WTC11 (cell line): ENCODE measurements around the gene TSPAN5. TPM values are rescaled to one million over a fixed set of nuclear protein-coding genes. Genes with fewer than 3 reads are reported as not detected.

ENCODE experiments used
- ATAC-seq: fragments of 200-7000 bp; cut with Tn5 transposase; 2 replicates; pipeline ENCODE4 v1.10.0; 2021; ENCODE audit warnings: mild to moderate bottlenecking, moderate library complexity
- CTCF ChIA-PET: fragments of 300-600 bp; sonication (Branson Sonifier 250); formaldehyde crosslinking; loops from one replicate; lab custom pipeline; 2021; ENCODE audit warnings: antibody characterized with exemption; lab: Charles Lee
- POLR2A ChIA-PET: fragments of 350-600 bp; sonication (Branson Sonifier 250); formaldehyde crosslinking; loops from one replicate; lab custom pipeline; 2021; ENCODE audit warnings: antibody characterized with exemption; lab: Charles Lee
- DNase-seq: peaks from one replicate; pipeline ENCODE4 v3.0.0; 2021; ENCODE audit warnings: low spot score
- H3K27ac Mint-ChIP-seq: 2 replicates; pipeline ENCODE4 v1.8.0; 2021; ENCODE audit warnings: mixed read lengths
- H3K27me3 Mint-ChIP-seq: 2 replicates; pipeline ENCODE4 v1.8.0; 2021; ENCODE audit warnings: low read depth, mild to moderate bottlenecking, moderate library complexity, mixed read lengths
- H3K36me3 Mint-ChIP-seq: 2 replicates; pipeline ENCODE4 v1.8.0; 2021; ENCODE audit warnings: mixed read lengths
- H3K4me1 Mint-ChIP-seq: 2 replicates; pipeline ENCODE4 v1.8.0; 2022; ENCODE audit warnings: mixed read lengths
- H3K4me3 Mint-ChIP-seq: 2 replicates; pipeline ENCODE4 v1.8.0; 2021; ENCODE audit warnings: mild to moderate bottlenecking, moderate library complexity, mixed read lengths
- H3K9me3 Mint-ChIP-seq: 2 replicates; pipeline ENCODE4 v1.8.0; 2021; ENCODE audit warnings: mixed read lengths
- ARID4B ChIP-seq: sonication (generic); formaldehyde crosslinking; IDR thresholded peaks from 2 replicates; pipeline ENCODE4 v1.8.0; 2023; ENCODE audit warnings: missing genetic modification reagents, mild to moderate bottlenecking, borderline replicate concordance
- ATF1 ChIP-seq: sonication (generic); formaldehyde crosslinking; IDR thresholded peaks from 2 replicates; pipeline ENCODE4 v1.8.1; 2023; ENCODE audit warnings: mild to moderate bottlenecking, moderate library complexity, missing genetic modification reagents
- ATF6 ChIP-seq: sonication (generic); formaldehyde crosslinking; IDR thresholded peaks from 2 replicates; pipeline ENCODE4 v1.8.1; 2023; ENCODE audit warnings: mild to moderate bottlenecking, missing genetic modification reagents
- ERG ChIP-seq: fragments of 250-450 bp; sonication (Bioruptor Pico); IDR thresholded peaks from 2 replicates; pipeline ENCODE4 v1.8.0; 2021; ENCODE audit warnings: mild to moderate bottlenecking
- MLX ChIP-seq: sonication (generic); formaldehyde crosslinking; IDR thresholded peaks from 2 replicates; pipeline ENCODE4 v1.8.1; 2023; ENCODE audit warnings: mild to moderate bottlenecking, missing genetic modification reagents, moderate library complexity
- NR1H2 ChIP-seq: sonication (generic); formaldehyde crosslinking; IDR thresholded peaks from 2 replicates; pipeline ENCODE4 v1.9.0; 2021; ENCODE audit warnings: mild to moderate bottlenecking, moderate library complexity, missing genetic modification reagents
- NR3C1 ChIP-seq: sonication (generic); formaldehyde crosslinking; conservative IDR thresholded peaks from 2 replicates; pipeline ENCODE4 v1.8.1; 2023; ENCODE audit warnings: low read depth, mild to moderate bottlenecking, missing genetic modification reagents
- OVOL2 ChIP-seq: fragments of 250-450 bp; sonication (Bioruptor Pico); IDR thresholded peaks from 2 replicates; pipeline ENCODE4 v1.9.0; 2021; ENCODE audit warnings: mild to moderate bottlenecking, borderline replicate concordance
- SMAD3 ChIP-seq: sonication (generic); formaldehyde crosslinking; IDR thresholded peaks from 2 replicates; pipeline ENCODE4 v1.8.0; 2022; ENCODE audit warnings: missing genetic modification reagents, mild to moderate bottlenecking, borderline replicate concordance
- SMAD4 ChIP-seq: sonication (generic); formaldehyde crosslinking; IDR thresholded peaks from 2 replicates; pipeline ENCODE4 v1.8.0; 2022; ENCODE audit warnings: mild to moderate bottlenecking, missing genetic modification reagents
- TCF7 ChIP-seq: sonication (generic); formaldehyde crosslinking; IDR thresholded peaks from 2 replicates; pipeline ENCODE4 v1.8.0; 2022; ENCODE audit warnings: mild to moderate bottlenecking, low read depth, missing genetic modification reagents, moderate library complexity
- TEAD4 ChIP-seq: sonication (generic); formaldehyde crosslinking; IDR thresholded peaks from 2 replicates; pipeline ENCODE4 v1.8.0; 2022; ENCODE audit warnings: mild to moderate bottlenecking, missing genetic modification reagents
- TP53 ChIP-seq: sonication (generic); formaldehyde crosslinking; IDR thresholded peaks from 2 replicates; pipeline ENCODE4 v1.8.1; 2023; ENCODE audit warnings: mild to moderate bottlenecking, missing genetic modification reagents
- USF2 ChIP-seq: sonication (generic); formaldehyde crosslinking; IDR thresholded peaks from 2 replicates; pipeline ENCODE4 v1.8.1; 2023; ENCODE audit warnings: mild to moderate bottlenecking, missing genetic modification reagents, moderate library complexity
- ZMAT4 ChIP-seq: fragments of 250-450 bp; sonication (Bioruptor Pico); IDR thresholded peaks from 2 replicates; pipeline ENCODE4 v1.9.0; 2021; ENCODE audit warnings: mild to moderate bottlenecking
- ZNF121 ChIP-seq: sonication (generic); formaldehyde crosslinking; IDR thresholded peaks from 2 replicates; pipeline ENCODE4 v1.8.0; 2023; ENCODE audit warnings: missing genetic modification reagents
- ZNF396 ChIP-seq: fragments of 250-450 bp; sonication (Bioruptor Pico); IDR thresholded peaks from 2 replicates; pipeline ENCODE4 v1.8.0; 2021; ENCODE audit warnings: mild to moderate bottlenecking, moderate library complexity, borderline replicate concordance
- total RNA-seq: library from RNA; stranded (reverse); gene quantifications from 3 replicates; pipeline ENCODE4 v1.2.3, GENCODE V29; 2021

TSPAN5 gene
- total RNA-seq, 1 experiment from 2014 or later: 22.7 TPM

GRCh38 chr4:98502031-98502430, 156.4 kb downstream of the TSPAN5 start:
- Mint-ChIP-seq H3K4me1 (peaks cover 25% of the 10 kb centered on the region), H3K36me3 (peaks cover 4% of the 10 kb centered on the region), H3K27ac (no peak overlapping the region), H3K27me3 (no peaks in the 10 kb centered on the region), H3K4me3 (no peak overlapping the region), H3K9me3 (no peaks in the 10 kb centered on the region)
- POLR2A ChIA-PET: no interaction called here
- no peak for TF ChIP-seq ZMAT4
- TF ChIP-seq SMAD4 (CRISPR knock-in tag): no peak
- TF ChIP-seq ATF6 (CRISPR knock-in tag): no peak
- TF ChIP-seq ARID4B (CRISPR knock-in tag): no peak
- TF ChIP-seq NR3C1 (CRISPR knock-in tag): no peak
- TF ChIP-seq TEAD4: no peak
- TF ChIP-seq USF2 (CRISPR knock-in tag): no peak
- TF ChIP-seq ZNF396: no peak
- TF ChIP-seq OVOL2: no peak
- TF ChIP-seq ZNF121: no peak
- no peak for TF ChIP-seq TP53
- no peak for ATAC-seq
- CTCF ChIA-PET: no interaction called here
- no peak for DNase-seq

- Mint-ChIP-seq H3K36me3 (peaks cover 4% of the 10 kb centered on the region), H3K27ac (no peak overlapping the region), H3K4me1 (peaks cover 18% of the 10 kb centered on the region), H3K27me3 (no peaks in the 10 kb centered on the region), H3K9me3 (no peaks in the 10 kb centered on the region), H3K4me3 (no peak overlapping the region)
- CTCF ChIA-PET: no interaction called here
- DNase-seq (no peak), ATAC-seq (no peak)
- TF ChIP-seq TCF7 (CRISPR knock-in tag) (no peak), MLX (CRISPR knock-in tag) (no peak), ERG (no peak), ATF1 (CRISPR knock-in tag) (no peak), SMAD3 (no peak), NR1H2 (CRISPR knock-in tag) (no peak)
- POLR2A ChIA-PET: no interaction called here
Observed at GRCh38 chr4:98501383-98501782, 157.0 kb downstream of the TSPAN5 start.
